ENCODE measurements around the gene C19orf73. TPM values are rescaled to one million over a fixed set of nuclear protein-coding genes. Genes with fewer than 3 reads are reported as not detected.

Gene C19orf73
- total and polyA plus RNA-seq, 4 donors: 1.9 to 4.3 (median 3.1) TPM; not detected in 1

GRCh38 chr19:49155005-49155819 is 36.3 kb upstream of the C19orf73 start, which contains the start of gene HRC:
TSS of gene HRC (minus strand) at chr19:49155396. CDS start at chr19:49155237, 159 bp downstream.
- Histone ChIP-seq H3K36me3 (ENCODE audit: control insufficient read depth in 4 of 4, insufficient read depth in 4 of 4, low read length in 4 of 4) (no peaks in the 10 kb centered on the region), H3K4me1 (ENCODE audit: control insufficient read depth in 5 of 5, insufficient read depth in 5 of 5, low read length in 5 of 5) (peaks cover 0 to 34% (median 12%) of the 10 kb centered on the region in 5 donors), H3K27ac (ENCODE audit: low read depth in 1 of 2, low read length in 1 of 2) (peak within 1 kb of the TSS in 1 of 2 donors; percentile 91), H3K27me3 (ENCODE audit: control insufficient read depth in 3 of 3, insufficient read depth in 3 of 3, low read length in 2 of 3) (no peaks in the 10 kb centered on the region), H3K9me3 (ENCODE audit: control insufficient read depth in 4 of 4, insufficient read depth in 3 of 4, low read length in 3 of 4) (peaks cover 0 to 2% (median 0%) of the 10 kb centered on the region in 4 donors), H3K9ac (ENCODE audit: insufficient read depth in 1 of 2, low read length in 2 of 2) (no peak within 1 kb of the TSS), H3K4me3 (no peak within 1 kb of the TSS)
- WGBS, 2 donors: 67 to 68% methylated on average over 19 of the region's 19 CpGs
- DNase-seq: peak; percentile 62 to 80 (median 74)
- TF ChIP-seq, protein P1, sequence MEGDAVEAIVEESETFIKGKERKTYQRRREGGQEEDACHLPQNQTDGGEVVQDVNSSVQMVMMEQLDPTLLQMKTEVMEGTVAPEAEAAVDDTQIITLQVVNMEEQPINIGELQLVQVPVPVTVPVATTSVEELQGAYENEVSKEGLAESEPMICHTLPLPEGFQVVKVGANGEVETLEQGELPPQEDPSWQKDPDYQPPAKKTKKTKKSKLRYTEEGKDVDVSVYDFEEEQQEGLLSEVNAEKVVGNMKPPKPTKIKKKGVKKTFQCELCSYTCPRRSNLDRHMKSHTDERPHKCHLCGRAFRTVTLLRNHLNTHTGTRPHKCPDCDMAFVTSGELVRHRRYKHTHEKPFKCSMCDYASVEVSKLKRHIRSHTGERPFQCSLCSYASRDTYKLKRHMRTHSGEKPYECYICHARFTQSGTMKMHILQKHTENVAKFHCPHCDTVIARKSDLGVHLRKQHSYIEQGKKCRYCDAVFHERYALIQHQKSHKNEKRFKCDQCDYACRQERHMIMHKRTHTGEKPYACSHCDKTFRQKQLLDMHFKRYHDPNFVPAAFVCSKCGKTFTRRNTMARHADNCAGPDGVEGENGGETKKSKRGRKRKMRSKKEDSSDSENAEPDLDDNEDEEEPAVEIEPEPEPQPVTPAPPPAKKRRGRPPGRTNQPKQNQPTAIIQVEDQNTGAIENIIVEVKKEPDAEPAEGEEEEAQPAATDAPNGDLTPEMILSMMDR (IDR thresholded peaks at IDR 0.05; ENCODE audit: control extremely low read depth, extremely low read depth): no peak
- ATAC-seq (ENCODE audit: insufficient read depth, low FRiP score): no peak

DNA sequence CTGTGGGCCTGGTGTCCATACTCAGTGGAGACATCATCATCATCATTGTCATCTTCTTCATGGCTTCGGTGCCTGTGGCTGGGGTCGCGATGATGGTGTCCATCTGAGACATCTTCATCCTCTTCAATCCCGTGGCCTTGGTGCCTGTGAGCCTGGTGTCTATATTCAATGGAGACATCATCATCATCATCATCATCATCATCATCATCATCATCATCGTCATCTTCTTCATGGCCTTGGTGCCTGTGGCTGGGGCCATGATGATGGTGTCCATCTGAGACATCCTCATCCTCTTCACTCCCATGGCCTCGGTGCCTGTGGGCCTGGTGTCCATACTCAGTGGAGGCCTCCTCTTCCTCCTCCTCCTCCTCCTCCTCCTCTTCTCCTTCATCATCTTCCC is 35.3 kb upstream of the C19orf73 start:
- TF ChIP-seq, protein P1 (IDR thresholded peaks at IDR 0.05; ENCODE audit: control extremely low read depth, extremely low read depth): no peak
- ATAC-seq (ENCODE audit: insufficient read depth, low FRiP score) (no peak), DNase-seq (no peak)
- Histone ChIP-seq H3K9me3 (ENCODE audit: control insufficient read depth in 4 of 4, insufficient read depth in 3 of 4, low read length in 3 of 4) (peaks cover 0 to 2% (median 0%) of the 10 kb centered on the region in 4 donors), H3K9ac (ENCODE audit: insufficient read depth in 1 of 2, low read length in 2 of 2) (no peak overlapping the region), H3K27ac (ENCODE audit: low read depth in 1 of 2, low read length in 1 of 2) (no peak overlapping the region), H3K27me3 (ENCODE audit: control insufficient read depth in 3 of 3, insufficient read depth in 3 of 3, low read length in 2 of 3) (no peaks in the 10 kb centered on the region), H3K36me3 (ENCODE audit: control insufficient read depth in 4 of 4, insufficient read depth in 4 of 4, low read length in 4 of 4) (no peaks in the 10 kb centered on the region), H3K4me1 (ENCODE audit: control insufficient read depth in 5 of 5, insufficient read depth in 5 of 5, low read length in 5 of 5) (peaks cover 0 to 37% (median 12%) of the 10 kb centered on the region in 5 donors), H3K4me3 (no peak overlapping the region)
- 95 to 99% methylated on average over 6 of the region's 6 CpGs for WGBS, 2 donors

DNA sequence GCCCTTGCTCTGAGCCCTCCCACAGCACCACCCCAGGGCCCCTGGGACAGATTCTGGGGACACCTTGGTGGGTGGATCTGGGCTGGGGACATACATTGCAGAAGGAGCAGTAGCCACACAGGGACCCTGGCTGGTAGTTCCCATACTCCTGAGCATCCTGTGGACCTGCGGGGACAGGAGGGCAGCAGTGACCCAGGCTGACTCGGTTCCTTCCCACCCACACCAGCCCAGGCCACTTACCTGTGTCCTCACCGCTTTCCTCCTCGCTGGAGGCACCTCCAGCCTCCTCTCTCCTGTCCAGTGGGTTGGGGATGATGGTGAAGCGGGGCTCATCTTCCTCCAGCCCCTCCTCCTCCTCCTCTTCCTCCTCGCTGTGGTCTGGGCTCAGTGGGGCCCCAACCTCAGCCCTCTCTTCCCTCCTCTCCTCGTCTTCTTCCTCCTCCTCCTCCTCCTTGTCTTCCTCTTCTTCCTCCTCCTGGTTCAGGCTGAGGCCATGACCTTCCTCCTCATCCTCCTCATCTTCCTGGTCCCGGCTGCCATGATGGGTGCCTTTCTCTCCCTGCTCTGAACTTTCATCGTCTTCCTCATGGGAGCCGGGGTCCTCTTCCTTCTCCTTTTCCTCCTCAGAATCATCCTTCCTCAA is 34.3 kb upstream of the C19orf73 start:
- no peak for ATAC-seq (ENCODE audit: insufficient read depth, low FRiP score)
- TF ChIP-seq, protein P1 (IDR thresholded peaks at IDR 0.05; ENCODE audit: control extremely low read depth, extremely low read depth): no peak
- WGBS, 2 donors: 79 to 86% methylated on average over 10 of the region's 10 CpGs
- peak overlapping the region in 1 of 2 donors; percentile 11 for H3K27ac ChIP-seq (ENCODE audit: low read depth in 1 of 2, low read length in 1 of 2)
- no peaks in the 10 kb centered on the region for H3K27me3 ChIP-seq (ENCODE audit: control insufficient read depth in 3 of 3, insufficient read depth in 3 of 3, low read length in 2 of 3)
- H3K36me3 ChIP-seq (ENCODE audit: control insufficient read depth in 4 of 4, insufficient read depth in 4 of 4, low read length in 4 of 4): no peaks in the 10 kb centered on the region
- H3K9me3 ChIP-seq (ENCODE audit: control insufficient read depth in 4 of 4, insufficient read depth in 3 of 4, low read length in 3 of 4): peaks cover 0 to 2% (median 0%) of the 10 kb centered on the region in 4 donors
- no peak overlapping the region for H3K9ac ChIP-seq (ENCODE audit: insufficient read depth in 1 of 2, low read length in 2 of 2)
- H3K4me3 ChIP-seq: no peak overlapping the region
- no peak for DNase-seq
- peaks cover 0 to 40% (median 12%) of the 10 kb centered on the region in 5 donors for H3K4me1 ChIP-seq (ENCODE audit: control insufficient read depth in 5 of 5, insufficient read depth in 5 of 5, low read length in 5 of 5)
